Testis (tissue), 2 donors: ENCODE measurements around the gene DDX47.

Source experiments
- CTCF ChIP-seq, 3 experiments: fragments of 450-650 bp in 2 of 3; fragments of 200-600 bp in 1 of 3; sonication (generic) in 1 of 3; IDR thresholded peaks; one replicate each; pipeline ENCODE4 v1.5.1; 2016 to 2019; ENCODE audit warnings: antibody characterized with exemption in 3 of 3, mild to moderate bottlenecking in 2 of 3, moderate library complexity in 1 of 3
- POLR2A ChIP-seq: fragments of 450-650 bp; IDR thresholded peaks from one replicate; pipeline ENCODE4 v1.6.1; 2017; ENCODE audit warnings: antibody characterized with exemption, mild to moderate bottlenecking, moderate library complexity

- TF ChIP-seq CTCF (IDR thresholded peaks at IDR 0.05) (no peak), POLR2A (no peak)
Measured at GRCh38 chr12:12792421-12792820, 20.7 kb upstream of the DDX47 start.
